ENCODE data around the gene DIDO1.

GRCh38 chr20:62910777-62911497 is 15.4 kb downstream of the DIDO1 start:
- no peak for TF ChIP-seq CTCF (IDR thresholded peaks at IDR 0.05)
- no peak for TF ChIP-seq POLR2A (IDR thresholded peaks at IDR 0.05)
- no peak for TF ChIP-seq POLR2AphosphoS5 (IDR thresholded peaks at IDR 0.05)
